Measurements from ENCODE around the gene GALNT17. TPM values are rescaled to one million over a fixed set of nuclear protein-coding genes. Genes with fewer than 3 reads are reported as not detected.

GALNT17 gene
- total and polyA plus RNA-seq, 4 donors: 2.8 to 10.8 (median 7.4) TPM

DNA sequence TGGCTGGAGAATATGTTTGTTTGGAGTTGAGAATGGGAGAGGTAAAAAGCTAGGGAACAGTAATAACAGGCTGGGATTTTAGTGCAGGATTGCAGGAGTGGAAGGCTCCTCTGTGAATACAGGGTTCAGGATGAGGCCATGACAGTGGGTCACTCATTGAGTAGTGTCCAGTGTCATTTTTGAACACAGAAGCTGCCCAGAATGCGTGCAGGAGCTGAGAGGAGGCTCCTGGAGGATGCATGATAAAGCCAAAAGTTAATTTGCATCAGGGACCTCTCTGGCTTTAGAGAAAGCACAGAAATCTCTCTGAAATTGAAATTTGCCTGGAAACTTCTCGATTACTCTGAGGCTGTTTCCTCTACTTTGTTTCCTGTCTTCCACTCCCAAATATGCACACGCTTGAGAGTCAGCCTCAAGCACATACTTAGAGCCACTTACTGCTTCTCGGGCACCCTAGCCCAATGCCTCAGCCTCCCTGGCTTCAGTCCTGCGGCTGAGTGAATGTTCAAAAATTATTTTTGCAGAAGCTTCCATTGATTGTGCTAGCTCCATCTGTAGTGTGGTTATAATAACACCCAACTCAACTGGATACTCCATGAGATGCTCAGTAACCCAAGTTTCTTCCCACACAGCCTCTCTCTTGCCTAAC is 1.8 kb upstream of the GALNT17 start:
- Histone ChIP-seq H3K36me3 (ENCODE audit: control insufficient read depth in 4 of 4, insufficient read depth in 4 of 4, low read length in 4 of 4) (no peaks in the 10 kb centered on the region), H3K4me1 (ENCODE audit: control insufficient read depth in 5 of 5, insufficient read depth in 5 of 5, low read length in 5 of 5) (peaks cover 0 to 10% (median 4%) of the 10 kb centered on the region in 5 donors), H3K9me3 (ENCODE audit: control insufficient read depth in 4 of 4, insufficient read depth in 3 of 4, low read length in 3 of 4) (peaks cover 0 to 2% (median 0%) of the 10 kb centered on the region in 4 donors), H3K9ac (ENCODE audit: insufficient read depth in 1 of 2, low read length in 2 of 2) (no peak overlapping the region), H3K27me3 (ENCODE audit: control insufficient read depth in 3 of 3, insufficient read depth in 3 of 3, low read length in 2 of 3) (peaks cover 0 to 18% (median 12%) of the 10 kb centered on the region in 3 donors), H3K4me3 (no peak overlapping the region), H3K27ac (ENCODE audit: low read depth in 1 of 2, low read length in 1 of 2) (no peak overlapping the region)
- TF ChIP-seq CTCF (IDR thresholded peaks at IDR 0.05; ENCODE audit: control extremely low read depth, extremely low read depth): no peak
- 32 to 34% methylated on average over 5 of the region's 5 CpGs for WGBS, 2 donors
- ATAC-seq (ENCODE audit: insufficient read depth, low FRiP score): no peak
- DNase-seq: peak in 1 of 3 donors; percentile 25

DNA sequence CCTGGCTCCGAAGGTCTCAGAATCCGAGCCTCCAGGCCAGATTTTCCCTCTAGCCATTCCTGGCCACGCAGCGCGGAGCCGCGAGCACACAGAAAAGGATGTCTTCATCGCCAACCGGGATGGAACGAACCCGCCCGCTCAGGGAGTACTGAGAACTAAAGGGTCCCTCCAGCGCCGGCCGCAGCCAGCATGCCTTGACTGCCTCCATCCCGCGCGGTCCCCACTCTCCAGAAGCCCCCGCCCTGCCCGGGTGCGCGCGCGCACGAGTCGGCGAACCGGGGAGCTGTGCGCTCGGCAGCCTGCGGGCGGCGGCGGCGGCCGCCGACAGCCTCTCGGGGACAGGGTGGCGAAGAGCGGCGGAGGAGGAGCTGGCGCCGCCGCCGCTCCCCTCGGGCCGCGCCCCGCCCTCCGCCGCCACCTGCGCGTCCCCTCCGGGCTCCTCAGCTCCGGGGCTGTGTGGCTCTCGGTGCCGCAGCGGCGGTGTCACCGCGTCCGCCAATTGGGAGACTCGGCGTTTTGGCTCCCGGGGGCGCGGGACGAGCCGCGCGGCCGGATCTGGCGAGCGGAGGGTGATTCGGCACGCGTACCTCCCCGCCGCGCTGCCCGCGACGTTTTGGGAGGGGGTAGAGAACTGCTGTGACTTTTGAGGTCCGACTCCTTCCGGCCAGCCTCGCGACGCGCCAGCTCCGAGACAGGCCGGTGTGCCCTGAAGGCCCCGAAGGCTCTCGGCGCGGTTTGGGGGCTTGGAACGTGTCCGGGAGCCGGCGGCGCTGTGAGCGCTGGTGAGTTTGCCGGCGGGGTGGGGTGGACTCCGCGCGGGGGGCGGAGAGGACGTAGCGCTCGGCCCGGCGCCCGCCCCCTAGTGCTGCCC is 453 bp upstream of the GALNT17 start:
- Histone ChIP-seq H3K36me3 (ENCODE audit: control insufficient read depth in 4 of 4, insufficient read depth in 4 of 4, low read length in 4 of 4) (no peaks in the 10 kb centered on the region), H3K27me3 (ENCODE audit: control insufficient read depth in 3 of 3, insufficient read depth in 3 of 3, low read length in 2 of 3) (peaks cover 0 to 18% (median 14%) of the 10 kb centered on the region in 3 donors), H3K9me3 (ENCODE audit: control insufficient read depth in 4 of 4, insufficient read depth in 3 of 4, low read length in 3 of 4) (peaks cover 0 to under 1% (median 0%) of the 10 kb centered on the region in 4 donors), H3K27ac (ENCODE audit: low read depth in 1 of 2, low read length in 1 of 2) (peak overlapping the region in 1 of 2 donors; percentile 91), H3K4me3 (peak overlapping the region; percentile 47), H3K9ac (ENCODE audit: insufficient read depth in 1 of 2, low read length in 2 of 2) (peak overlapping the region in 1 of 2 donors; percentile 55), H3K4me1 (ENCODE audit: control insufficient read depth in 5 of 5, insufficient read depth in 5 of 5, low read length in 5 of 5) (peaks cover 0 to 10% (median 4%) of the 10 kb centered on the region in 5 donors)
- TF ChIP-seq CTCF (IDR thresholded peaks at IDR 0.05; ENCODE audit: control extremely low read depth, extremely low read depth): no peak
- no peak for ATAC-seq (ENCODE audit: insufficient read depth, low FRiP score)
- DNase-seq: peak; percentile 85 to 91 (median 87)
- WGBS, 2 donors: 1 to 2% methylated on average over 73 to 113 of the region's 113 CpGs

DNA sequence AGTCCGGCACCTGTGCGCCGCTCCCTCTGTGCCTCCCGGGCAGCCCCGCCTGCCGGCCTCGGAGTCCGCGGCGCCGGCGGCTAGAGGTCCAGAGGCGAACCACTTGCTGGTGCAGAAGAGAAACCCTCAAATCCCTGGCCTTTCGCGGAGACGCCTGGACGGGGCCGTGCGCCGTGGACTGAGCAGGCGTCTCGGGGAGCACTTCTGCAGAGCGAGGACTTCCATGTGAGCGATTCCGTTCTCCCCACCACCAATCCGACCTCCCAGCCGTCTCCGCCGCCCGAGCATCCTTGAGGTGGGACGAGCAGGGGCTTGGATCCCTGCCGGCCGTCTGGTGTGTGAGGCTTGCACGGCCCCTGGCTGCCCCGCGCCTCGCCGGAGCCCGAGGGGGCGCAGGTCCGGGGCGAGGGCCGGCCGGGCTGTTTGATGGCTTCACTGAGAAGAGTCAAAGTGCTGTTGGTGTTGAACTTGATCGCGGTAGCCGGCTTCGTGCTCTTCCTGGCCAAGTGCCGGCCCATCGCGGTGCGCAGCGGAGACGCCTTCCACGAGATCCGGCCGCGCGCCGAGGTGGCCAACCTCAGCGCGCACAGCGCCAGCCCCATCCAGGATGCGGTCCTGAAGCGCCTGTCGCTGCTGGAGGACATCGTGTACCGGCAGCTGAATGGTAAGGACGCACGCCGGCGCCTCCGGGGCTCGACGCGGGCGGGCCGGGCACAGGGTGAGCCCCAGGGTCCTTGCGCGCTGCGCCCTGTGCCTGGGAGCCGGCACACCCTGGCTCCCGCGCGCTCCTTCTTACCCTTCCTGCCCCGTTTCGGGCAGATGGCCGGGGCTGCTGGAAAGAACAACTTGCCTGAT is 660 bp downstream of the GALNT17 start:
- H3K9ac ChIP-seq (ENCODE audit: insufficient read depth in 1 of 2, low read length in 2 of 2): no peak overlapping the region
- no peaks in the 10 kb centered on the region for H3K36me3 ChIP-seq (ENCODE audit: control insufficient read depth in 4 of 4, insufficient read depth in 4 of 4, low read length in 4 of 4)
- TF ChIP-seq CTCF (IDR thresholded peaks at IDR 0.05; ENCODE audit: control extremely low read depth, extremely low read depth): no peak
- H3K27ac ChIP-seq (ENCODE audit: low read depth in 1 of 2, low read length in 1 of 2): peak overlapping the region in 1 of 2 donors; percentile 91
- H3K4me3 ChIP-seq: peak overlapping the region; percentile 47
- peaks cover 0 to 18% (median 14%) of the 10 kb centered on the region in 3 donors for H3K27me3 ChIP-seq (ENCODE audit: control insufficient read depth in 3 of 3, insufficient read depth in 3 of 3, low read length in 2 of 3)
- ATAC-seq (ENCODE audit: insufficient read depth, low FRiP score): no peak
- 2 to 3% methylated on average over 85 to 88 of the region's 88 CpGs for WGBS, 2 donors
- DNase-seq: peak in 2 of 3 donors; percentile 33 to 35
- peaks cover 0 to 10% (median 4%) of the 10 kb centered on the region in 5 donors for H3K4me1 ChIP-seq (ENCODE audit: control insufficient read depth in 5 of 5, insufficient read depth in 5 of 5, low read length in 5 of 5)
- H3K9me3 ChIP-seq (ENCODE audit: control insufficient read depth in 4 of 4, insufficient read depth in 3 of 4, low read length in 3 of 4): no peaks in the 10 kb centered on the region

Data from lung (tissue), 12 donors.